Stimulated activated CD4-positive, alpha-beta T cell treated with anti-CD3 and anti-CD28 coated beads, Interleukin-12 subunit alpha, Interleukin-12 subunit beta, amount 100 ng/mL, for 24 hours (primary cell): ENCODE data around the gene CCRL2.
A peak's percentile ranks its signal among the peaks of the same experiment; 100 is the strongest.
"Not testable (repeated sequence)": the region's sequence is repeated elsewhere in the genome, so short reads cannot be mapped to it uniquely, and the experiment has no call there.

Source experiments
- DNase-seq, 2 experiments: peaks; one replicate each; pipeline ENCODE4 v3.0.0-alpha.2; 2020; ENCODE audit warnings: low read depth in 2 of 2

CCRL2 gene

GRCh38 chr3:46378426-46378942 lies 28.6 kb upstream of the CCRL2 start:
- DNase-seq, result peak; percentile 40 to 67

DNA sequence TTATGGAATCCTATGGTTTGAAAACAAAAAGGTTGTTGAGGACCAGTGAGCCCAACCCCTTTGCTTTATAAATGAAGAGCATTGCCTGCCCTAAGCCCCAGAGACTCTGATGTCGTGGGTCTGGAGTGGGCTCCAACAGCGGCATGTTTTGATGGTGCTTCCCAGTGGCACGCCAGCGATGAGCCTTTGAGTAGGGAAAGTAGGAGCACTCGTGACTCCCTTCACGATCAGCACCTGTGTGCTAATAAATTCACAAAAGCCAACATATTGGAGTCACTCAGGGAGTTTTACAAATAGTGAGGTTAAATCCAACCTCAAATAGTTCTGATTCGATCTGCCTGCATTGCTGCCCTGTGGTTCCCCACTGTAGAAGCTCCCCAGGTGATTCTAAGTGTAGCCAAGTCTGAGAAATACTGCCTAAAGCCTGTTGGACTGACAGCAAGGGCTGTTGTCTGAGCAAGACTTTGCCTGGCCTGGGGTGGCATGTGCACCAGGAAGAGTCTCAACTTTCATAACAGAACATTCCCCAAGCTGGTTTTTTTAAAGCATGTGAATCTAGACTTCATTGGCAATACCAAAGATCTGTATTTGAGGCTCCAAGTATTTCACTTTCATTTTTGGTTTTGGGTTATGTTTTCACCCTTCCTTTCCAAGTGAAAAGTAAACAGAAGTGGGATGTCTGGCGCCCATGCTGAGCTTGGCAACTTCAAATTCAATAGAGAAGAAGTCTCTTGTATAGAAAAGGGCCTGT lies 26.4 kb upstream of the CCRL2 start:
- DNase-seq, result no peak

- DNase-seq, result no peak
Measured at GRCh38 chr3:46381625-46382024, 25.4 kb upstream of the CCRL2 start.

DNA sequence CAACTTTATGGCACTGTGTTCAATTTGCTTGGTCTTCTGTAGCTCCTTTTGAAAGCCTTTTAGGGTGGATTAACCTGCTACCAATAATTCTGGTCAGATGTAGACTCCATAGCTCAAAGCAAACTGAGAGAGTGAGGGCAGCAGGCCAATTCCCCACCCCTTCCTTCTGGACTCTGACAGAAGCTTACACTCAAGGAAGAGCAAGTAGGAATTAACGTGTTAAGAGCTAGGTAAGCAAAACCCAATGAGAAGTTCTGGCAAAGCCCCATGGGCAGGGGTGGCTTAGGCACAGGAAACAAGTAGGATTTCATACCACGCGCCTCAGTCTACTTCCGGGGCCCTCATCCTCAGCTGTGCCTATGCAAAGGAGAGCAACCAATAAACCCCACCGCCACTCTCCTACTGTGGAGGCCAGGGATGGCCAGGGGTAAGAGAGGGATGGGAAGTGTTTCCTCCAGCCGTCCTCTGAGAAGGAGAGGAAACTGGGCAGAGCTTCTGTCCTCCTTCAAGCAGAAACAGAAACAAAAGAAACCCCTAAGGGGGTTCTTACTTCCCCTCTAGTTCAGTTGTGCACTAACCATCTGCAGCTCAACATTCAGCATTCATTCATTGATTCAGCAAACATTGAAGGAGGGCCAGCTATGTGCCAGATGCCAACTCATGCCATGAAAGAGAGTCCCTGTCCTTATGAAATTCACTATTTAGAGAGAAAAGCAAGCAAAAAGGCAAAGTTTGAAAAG lies 23.7 kb upstream of the CCRL2 start:
- no peak for DNase-seq

- DNase-seq, result no peak
Measured at GRCh38 chr3:46383951-46384330, 23.1 kb upstream of the CCRL2 start.

DNA sequence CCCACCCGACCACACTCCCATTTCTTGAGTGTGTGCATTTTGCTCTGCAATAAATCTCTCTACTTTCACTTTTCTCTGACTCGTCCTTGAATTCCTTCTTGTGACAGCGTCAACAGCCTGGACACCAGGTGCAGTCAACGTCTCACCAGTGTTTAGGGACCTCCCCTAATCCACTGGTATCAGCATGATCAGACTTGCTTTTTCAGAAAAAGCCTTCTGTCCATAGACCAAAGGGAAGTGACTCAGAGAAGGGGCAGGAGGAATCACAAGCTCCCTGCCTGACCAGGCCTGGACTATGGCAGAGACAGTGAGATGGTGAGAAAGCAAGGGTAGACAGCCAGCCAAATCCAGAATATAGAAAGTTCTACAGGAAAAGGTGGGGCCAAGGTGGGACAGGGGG lies 20.9 kb upstream of the CCRL2 start:
- DNase-seq, result no peak

DNA sequence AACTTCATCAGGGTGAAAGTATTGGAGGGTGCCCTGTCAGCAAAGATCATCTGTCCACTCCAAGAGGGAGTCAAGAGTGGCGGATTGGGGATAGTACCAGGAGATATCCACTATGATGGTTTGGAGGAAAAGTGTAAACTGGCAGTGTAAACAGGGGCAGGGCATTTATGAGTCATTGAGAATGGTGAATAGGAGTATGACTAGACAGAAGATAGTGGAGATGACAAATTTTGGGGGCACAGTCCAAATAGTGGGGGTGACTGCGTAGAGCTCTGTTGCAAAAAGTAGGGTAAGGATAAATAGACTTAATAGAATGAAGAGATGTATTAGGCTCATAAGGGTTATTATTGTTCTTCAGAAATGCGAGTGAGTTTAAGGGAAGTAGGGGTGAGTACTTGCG lies 18.2 kb upstream of the CCRL2 start:
- DNase-seq, result not testable (repeated sequence)

GRCh38 chr3:46389306-46389705 lies 17.8 kb upstream of the CCRL2 start:
- no peak for DNase-seq

DNA sequence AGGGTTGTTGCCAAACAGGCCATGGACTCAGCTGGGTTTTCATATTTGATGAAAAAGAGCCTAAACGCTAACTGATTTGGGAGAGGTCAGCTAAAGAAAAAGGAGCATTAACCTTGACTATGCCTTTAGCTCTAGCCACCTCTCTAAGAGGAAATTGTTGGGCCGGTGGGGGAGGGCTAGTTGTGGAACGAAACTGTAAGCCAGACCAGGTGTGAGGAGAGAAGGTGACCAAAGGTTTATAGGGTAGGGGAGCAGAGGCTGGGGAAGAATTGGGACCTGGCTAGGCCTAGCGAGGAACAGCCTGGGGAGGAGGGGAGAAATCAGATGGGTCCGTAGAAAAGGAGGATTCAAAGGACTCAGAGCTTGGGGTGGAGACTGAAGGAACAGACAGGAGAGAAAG lies 15.5 kb upstream of the CCRL2 start:
- not testable (repeated sequence) for DNase-seq

DNA sequence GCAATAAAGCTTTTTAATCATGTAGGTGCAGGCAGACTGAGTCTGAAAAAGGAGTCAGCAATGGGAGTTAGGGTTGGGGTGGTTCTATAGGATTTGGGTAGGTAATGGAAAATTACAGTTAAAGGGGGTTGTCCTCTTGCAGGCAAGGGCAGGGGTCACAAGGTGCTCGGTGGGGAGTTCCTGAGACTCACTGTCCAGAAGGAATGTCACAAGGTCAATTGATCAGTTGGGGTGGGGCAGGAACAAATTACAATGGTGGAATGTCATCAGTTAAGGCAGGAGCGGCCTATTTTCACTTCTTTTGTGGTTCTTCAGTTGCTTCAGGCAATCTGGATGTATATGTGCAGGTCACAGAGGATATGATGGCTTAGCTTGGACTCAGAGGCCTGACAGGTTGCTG lies 14.0 kb upstream of the CCRL2 start:
- DNase-seq, result no peak

DNA sequence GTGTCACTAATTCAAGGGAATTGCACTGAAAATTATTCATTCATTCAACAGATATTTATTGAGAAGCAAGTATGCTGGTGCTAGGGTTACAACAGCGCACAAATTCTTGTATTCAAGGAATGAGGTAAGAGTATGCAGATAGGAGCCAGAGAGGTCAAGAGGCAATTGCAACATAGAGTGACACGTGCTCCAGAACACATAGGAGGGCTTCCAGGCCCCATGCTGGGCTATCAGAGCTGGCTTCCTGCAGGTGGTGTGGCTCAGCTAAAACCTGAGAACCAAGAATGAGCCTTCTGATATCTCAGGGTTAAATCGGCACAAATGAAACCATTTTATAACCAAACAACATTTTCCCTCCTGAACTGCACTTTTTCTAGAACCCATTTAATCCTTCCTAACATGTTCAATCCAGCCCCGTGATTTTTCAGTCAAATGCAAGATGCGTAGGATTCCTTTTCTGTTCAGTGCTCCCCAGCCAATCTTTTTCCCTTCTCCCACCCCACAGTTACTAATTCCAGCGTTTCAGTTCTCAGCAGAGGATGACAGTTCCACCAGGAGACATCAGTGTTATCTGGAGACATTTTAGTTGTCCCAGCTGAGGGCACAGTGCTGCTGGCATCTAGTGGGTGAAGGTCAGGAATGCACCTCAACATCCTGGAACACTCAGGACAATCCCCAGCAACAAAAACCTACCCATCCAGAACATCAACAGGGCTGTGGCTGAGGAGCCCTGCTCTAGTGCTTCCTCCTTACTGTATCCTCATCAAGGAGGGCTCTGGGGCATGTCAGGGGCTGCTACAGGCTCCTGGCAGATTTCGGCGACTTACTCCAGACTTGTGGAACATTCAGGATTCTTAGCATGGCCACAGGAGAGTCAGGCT lies 13.3 kb upstream of the CCRL2 start:
- no peak for DNase-seq

DNA sequence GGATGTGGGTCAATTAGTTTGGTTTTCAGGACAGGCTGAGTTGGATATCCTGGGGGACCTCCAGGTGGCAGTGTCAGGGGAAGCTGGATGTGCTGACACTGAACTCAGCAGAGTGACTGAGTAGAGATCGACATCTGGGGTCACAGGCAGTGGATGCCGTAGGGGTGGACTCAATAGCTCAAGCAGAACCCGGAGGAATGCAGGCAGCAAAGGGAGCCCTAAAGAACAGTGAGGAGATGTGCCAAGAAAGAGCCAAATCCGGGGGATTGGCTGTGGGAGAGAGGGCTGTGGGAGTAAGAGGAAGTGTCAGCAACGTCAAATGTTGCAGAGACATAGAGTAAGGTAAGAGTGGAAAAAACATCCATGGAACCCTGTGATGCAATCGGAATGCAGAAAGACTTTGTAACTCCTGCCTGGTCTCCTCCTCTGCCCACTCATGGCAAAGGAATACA lies 11.8 kb upstream of the CCRL2 start:
- DNase-seq, result no peak

DNA sequence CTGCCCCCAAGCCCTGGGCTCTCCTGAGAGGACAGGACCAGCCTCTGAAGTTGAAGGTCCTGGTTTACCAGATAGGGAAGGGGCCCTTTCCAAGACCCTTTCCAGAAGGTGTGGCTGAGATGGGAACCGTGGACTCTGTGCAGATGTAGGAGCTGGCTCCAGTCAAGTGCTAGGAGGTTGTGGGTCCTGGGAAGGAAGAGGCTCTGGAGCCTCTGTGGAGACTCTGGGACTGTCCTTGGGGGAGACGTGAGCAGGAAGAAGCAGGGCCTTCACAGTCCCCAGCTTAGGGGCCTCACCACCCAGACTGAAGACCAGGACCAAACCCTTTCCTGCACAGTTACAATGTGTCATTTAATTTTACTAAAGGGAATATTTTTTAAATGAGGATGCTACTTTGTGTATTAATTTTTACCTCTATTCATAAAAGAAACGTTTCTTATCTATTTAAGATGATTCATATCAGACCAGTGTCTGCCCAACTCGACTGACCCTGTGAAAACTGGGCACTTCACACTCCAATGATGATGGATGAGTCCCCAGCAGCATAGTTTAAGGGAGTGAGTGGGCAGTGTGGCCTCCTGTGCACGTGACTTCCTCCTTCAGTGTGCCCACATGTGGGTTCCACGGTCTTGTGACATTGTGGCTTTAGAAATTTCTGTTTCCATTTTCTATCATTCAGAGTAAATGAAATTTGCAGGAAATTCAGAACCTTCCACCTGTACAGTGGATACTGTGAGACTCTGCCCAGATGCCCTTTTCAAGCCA lies 11.1 kb upstream of the CCRL2 start:
- DNase-seq, result no peak

DNA sequence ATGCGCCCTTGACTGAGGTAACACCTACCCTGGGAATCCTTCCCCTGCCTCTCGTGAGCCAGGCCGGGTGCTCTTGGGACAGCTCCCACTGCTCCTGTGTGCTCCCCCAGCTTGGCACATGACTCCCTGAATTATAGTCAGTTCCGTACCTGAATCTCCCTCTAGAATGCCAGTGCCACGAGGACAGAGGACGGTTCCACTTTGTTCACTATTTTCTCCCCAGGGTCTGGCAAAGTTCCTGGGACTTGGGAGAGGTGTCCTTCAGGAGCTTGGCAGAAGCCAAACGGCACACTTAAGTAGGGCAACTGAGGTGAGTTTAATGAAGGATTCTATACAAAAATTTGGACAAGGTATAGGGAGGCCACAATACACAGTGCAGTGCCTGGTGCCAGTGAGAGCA lies 9.9 kb upstream of the CCRL2 start:
- DNase-seq, result no peak

DNA sequence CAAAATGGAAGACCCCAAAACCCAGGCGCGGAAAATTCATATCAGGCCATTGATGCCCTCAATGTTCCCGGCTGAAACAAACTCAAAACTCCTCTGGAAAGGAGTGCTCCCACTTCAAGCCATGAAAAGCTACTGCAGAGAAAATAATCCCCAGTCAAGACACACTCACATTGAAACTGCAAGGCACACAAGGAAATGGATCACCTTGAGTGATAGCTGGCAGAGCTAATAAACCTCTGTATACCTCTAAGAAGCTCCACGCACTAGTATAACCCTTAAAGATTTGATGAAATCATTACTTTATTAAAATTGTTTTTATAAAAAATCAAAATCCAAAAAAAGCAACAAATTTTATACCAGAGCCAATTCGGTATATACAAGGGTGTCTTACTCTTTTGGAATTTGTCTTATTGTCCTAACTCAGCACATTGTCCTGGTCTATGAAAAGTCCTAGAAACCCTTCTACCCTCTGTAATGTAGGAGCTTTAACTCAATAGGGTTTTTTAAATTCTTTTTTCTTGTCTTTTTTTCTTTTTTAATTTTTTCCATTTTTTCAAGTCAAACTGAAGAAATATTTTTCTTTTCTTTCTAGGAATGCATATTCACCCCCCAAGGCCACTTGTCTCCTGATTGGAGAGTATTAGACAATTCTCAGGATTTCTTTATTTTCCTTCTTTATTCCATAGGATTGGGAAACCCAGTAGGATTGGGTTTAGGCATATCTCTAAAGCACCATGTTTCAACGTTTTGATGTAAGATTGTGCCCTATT lies 8.7 kb upstream of the CCRL2 start:
- DNase-seq, result no peak

GRCh38 chr3:46399098-46399497 lies 8.0 kb upstream of the CCRL2 start:
- DNase-seq, result no peak

DNA sequence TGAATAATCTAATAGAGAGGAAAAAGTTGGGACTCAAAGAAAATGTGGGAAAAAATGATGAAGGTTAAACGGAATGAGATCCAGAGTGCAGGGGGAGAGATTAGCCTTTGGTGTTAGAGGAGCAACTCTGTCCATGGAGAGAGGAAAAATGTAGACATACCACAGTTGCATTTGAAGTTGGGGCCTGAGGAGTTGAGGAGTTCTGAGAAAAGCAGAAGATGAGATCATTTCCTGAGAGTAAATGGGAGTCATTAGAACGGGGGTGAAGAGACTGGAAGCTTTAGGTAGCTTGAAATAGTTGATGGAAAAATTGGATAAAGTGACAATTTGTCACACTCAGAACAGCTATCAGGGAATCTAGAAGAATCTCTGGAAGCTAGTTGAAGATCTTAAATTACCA lies 7.5 kb upstream of the CCRL2 start:
- DNase-seq, result no peak

DNA sequence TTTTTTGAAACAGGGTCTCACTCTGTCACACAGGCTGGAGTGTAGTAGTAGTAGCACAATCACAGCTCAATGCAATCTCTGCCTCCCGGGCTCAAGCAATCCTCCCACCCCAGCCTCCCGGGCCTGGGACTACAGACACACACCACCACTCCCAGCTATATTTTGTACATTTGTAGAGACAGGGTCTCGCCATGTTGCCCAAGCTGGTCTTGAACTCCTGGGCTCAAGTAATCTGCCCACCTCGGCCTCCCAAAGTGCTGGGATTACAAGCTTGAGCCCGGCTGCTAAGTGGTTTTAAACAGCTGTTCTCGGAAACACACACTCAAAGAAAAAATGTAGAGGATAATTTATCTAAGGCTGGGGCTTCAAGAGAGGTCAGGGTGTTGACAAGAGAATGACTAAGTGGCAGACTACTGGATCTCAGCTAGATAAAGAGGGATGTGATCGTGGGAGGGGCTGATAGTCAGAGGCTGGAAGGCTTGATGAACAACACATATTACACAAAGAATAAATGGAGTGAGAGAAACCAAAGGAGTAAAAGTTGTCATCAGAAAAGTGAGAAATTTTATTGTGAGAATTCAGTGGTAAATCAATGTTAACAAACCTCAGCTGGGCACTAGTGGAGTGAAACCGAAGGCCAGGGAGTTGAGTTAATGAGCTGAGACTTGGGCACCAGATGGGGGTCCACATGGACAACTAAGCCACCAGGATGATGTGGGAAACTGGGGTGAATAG lies 6.9 kb upstream of the CCRL2 start:
- DNase-seq, result no peak

GRCh38 chr3:46400846-46401245 lies 6.2 kb upstream of the CCRL2 start:
- DNase-seq, result no peak

- no peak for DNase-seq
Measured at GRCh38 chr3:46401579-46401978, 5.5 kb upstream of the CCRL2 start.
